ENCODE results near the gene NAALADL2.

DNA sequence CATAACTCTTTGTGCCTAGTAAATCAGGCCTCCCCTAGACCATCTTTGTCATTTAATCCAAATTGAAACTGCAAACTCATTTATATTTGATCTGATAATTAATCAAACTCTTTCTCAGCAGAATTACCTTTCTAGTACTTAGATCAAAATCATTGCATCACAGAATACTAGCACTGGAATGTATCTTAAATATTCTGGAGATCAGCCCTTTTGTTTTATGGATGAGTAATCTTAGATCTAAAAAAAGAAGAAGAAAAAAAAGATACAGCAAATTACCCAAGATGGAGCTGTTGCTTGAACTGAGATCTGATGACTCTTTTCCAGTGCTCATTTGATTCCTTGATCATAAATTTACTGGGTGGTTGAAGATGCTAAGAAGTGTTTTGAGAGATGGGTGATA is 47.9 kb downstream of the NAALADL2 start:
- TF ChIP-seq POLR2A (IDR thresholded peaks at IDR 0.05): no peak
- TF ChIP-seq, protein P1, sequence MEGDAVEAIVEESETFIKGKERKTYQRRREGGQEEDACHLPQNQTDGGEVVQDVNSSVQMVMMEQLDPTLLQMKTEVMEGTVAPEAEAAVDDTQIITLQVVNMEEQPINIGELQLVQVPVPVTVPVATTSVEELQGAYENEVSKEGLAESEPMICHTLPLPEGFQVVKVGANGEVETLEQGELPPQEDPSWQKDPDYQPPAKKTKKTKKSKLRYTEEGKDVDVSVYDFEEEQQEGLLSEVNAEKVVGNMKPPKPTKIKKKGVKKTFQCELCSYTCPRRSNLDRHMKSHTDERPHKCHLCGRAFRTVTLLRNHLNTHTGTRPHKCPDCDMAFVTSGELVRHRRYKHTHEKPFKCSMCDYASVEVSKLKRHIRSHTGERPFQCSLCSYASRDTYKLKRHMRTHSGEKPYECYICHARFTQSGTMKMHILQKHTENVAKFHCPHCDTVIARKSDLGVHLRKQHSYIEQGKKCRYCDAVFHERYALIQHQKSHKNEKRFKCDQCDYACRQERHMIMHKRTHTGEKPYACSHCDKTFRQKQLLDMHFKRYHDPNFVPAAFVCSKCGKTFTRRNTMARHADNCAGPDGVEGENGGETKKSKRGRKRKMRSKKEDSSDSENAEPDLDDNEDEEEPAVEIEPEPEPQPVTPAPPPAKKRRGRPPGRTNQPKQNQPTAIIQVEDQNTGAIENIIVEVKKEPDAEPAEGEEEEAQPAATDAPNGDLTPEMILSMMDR (IDR thresholded peaks at IDR 0.05): no peak
